Liver (tissue), 9 donors: ENCODE measurements around the gene PODNL1. TPM values are rescaled to one million over a fixed set of nuclear protein-coding genes. Genes with fewer than 3 reads are reported as not detected.

Source experiments
- DNase-seq: peaks from one replicate; pipeline ENCODE4 v3.0.0-alpha.2; 2017; ENCODE audit warnings: low spot score
- H3K27ac ChIP-seq, 2 donors: one replicate each; pipeline ENCODE4 v1.7.0; 2013; ENCODE audit warnings: inconsistent platforms in 2 of 2, low read length in 2 of 2, control low read depth in 1 of 2, low read depth in 1 of 2, mild to moderate bottlenecking in 1 of 2
- H3K27me3 ChIP-seq, 4 donors: one replicate each; pipeline versions ENCODE4 v1.6.1 to v1.7.0; 2013; ENCODE audit warnings: low read length in 3 of 4, inconsistent platforms in 1 of 4, mild to moderate bottlenecking in 1 of 4, moderate library complexity in 1 of 4; ENCODE audit not compliant: control insufficient read depth in 4 of 4, insufficient read depth in 4 of 4
- H3K36me3 ChIP-seq, 4 donors: one replicate each; pipeline versions ENCODE4 v1.6.1 to v1.7.0; 2013; ENCODE audit warnings: low read length in 3 of 4, mild to moderate bottlenecking in 3 of 4, low read depth in 1 of 4, moderate library complexity in 1 of 4; ENCODE audit not compliant: control insufficient read depth in 4 of 4, insufficient read depth in 3 of 4
- H3K4me1 ChIP-seq, 4 donors: one replicate each; pipeline versions ENCODE4 v1.6.1 to v1.7.0; 2013; ENCODE audit warnings: low read length in 3 of 4, mild to moderate bottlenecking in 3 of 4, moderate library complexity in 1 of 4; ENCODE audit not compliant: control insufficient read depth in 4 of 4, insufficient read depth in 4 of 4
- H3K4me3 ChIP-seq, 3 donors: one replicate each; pipeline versions ENCODE4 v1.6.1 to v1.7.0; 2013; ENCODE audit warnings: low read length in 3 of 3, control low read depth in 1 of 3, low read depth in 1 of 3, mild to moderate bottlenecking in 1 of 3
- H3K9ac ChIP-seq, 2 donors: one replicate each; pipeline ENCODE4 v1.7.0; 2013; ENCODE audit warnings: low read length in 2 of 2, mild to moderate bottlenecking in 2 of 2, moderate library complexity in 2 of 2, control low read depth in 1 of 2, low read depth in 1 of 2
- H3K9me3 ChIP-seq, 4 donors: one replicate each; pipeline versions ENCODE4 v1.6.1 to v1.7.0; 2013; ENCODE audit warnings: low read length in 3 of 4; ENCODE audit not compliant: control insufficient read depth in 4 of 4
- EGR1 ChIP-seq, 2 donors: IDR thresholded peaks; 2 replicates each; pipeline ENCODE4 v1.6.1; 2016 to 2018; ENCODE audit warnings: antibody characterized with exemption in 2 of 2, low read depth in 2 of 2
- FOXA1 ChIP-seq: IDR thresholded peaks from 2 replicates; pipeline ENCODE4 v1.6.1; 2016; ENCODE audit warnings: antibody characterized with exemption
- FOXA2 ChIP-seq: IDR thresholded peaks from 2 replicates; pipeline ENCODE4 v1.6.1; 2016; ENCODE audit warnings: antibody characterized with exemption
- GABPA ChIP-seq, 2 donors: IDR thresholded peaks in 1 of 2; conservative IDR thresholded peaks in 1 of 2; 2 replicates each; pipeline ENCODE4 v1.6.1; 2016; ENCODE audit warnings: antibody characterized with exemption in 2 of 2, mild to moderate bottlenecking in 1 of 2, moderate library complexity in 1 of 2
- HNF4A ChIP-seq, 2 donors: conservative IDR thresholded peaks; 2 replicates each; pipeline ENCODE4 v1.6.1; 2016; ENCODE audit warnings: antibody characterized with exemption in 2 of 2, mild to moderate bottlenecking in 2 of 2
- HNF4G ChIP-seq: IDR thresholded peaks from 2 replicates; pipeline ENCODE4 v1.6.1; 2016; ENCODE audit warnings: antibody characterized with exemption
- JUND ChIP-seq, 2 donors: IDR thresholded peaks; 2 replicates each; pipeline ENCODE4 v1.6.1; 2016; ENCODE audit warnings: antibody characterized with exemption in 2 of 2
- MAX ChIP-seq: IDR thresholded peaks from 2 replicates; pipeline ENCODE4 v1.6.1; 2016; ENCODE audit warnings: antibody characterized with exemption
- NR2F2 ChIP-seq: IDR thresholded peaks from 2 replicates; pipeline ENCODE4 v1.6.1; 2016; ENCODE audit warnings: antibody characterized with exemption
- RAD21 ChIP-seq, 2 donors: IDR thresholded peaks; 2 replicates each; pipeline ENCODE4 v1.6.1; 2016; ENCODE audit warnings: antibody characterized with exemption in 2 of 2, mild to moderate bottlenecking in 2 of 2
- REST ChIP-seq: IDR thresholded peaks from 2 replicates; pipeline ENCODE4 v1.6.1; 2016; ENCODE audit warnings: antibody characterized with exemption, mild to moderate bottlenecking
- SP1 ChIP-seq: IDR thresholded peaks from 2 replicates; pipeline ENCODE4 v1.6.1; 2018; ENCODE audit warnings: antibody characterized with exemption, mild to moderate bottlenecking
- TAF1 ChIP-seq: conservative IDR thresholded peaks from 2 replicates; pipeline ENCODE4 v1.6.1; 2016; ENCODE audit warnings: antibody characterized with exemption, mild to moderate bottlenecking
- YY1 ChIP-seq: IDR thresholded peaks from 2 replicates; pipeline ENCODE4 v1.6.1; 2016; ENCODE audit warnings: antibody characterized with exemption, mild to moderate bottlenecking
- WGBS: extraction: QIAGEN DNeasy Blood & Tissue Kit; methylation state at CpG from one replicate; pipeline ENCODE4 v1.1.7; 2013; 5-methylcytosine and 5-hydroxymethylcytosine counted together
- polyA plus RNA-seq, 2 donors: library from polyadenylated mRNA; stranded (reverse) in 1 of 2; unstranded in 1 of 2; fragments of 200-250 nt in 1 of 2; fragments of >200 nt in 1 of 2; fragmentation: Nextera tagmentation in 1 of 2; extraction: Ambion mirVana in 1 of 2; gene quantifications; one replicate each; pipeline versions ENCODE4 v1.2.1 to v1.2.3, GENCODE V29; 2013 to 2015
- total RNA-seq, 2 donors: library from RNA; depleted of rRNA; stranded (reverse); fragments of >200 nt; gene quantifications; one replicate each; pipeline ENCODE4 v1.2.3, GENCODE V29; 2014
- TF ChIP-seq, protein P1 (sequence below): IDR thresholded peaks from 2 replicates; pipeline ENCODE4 v1.6.1; 2016; ENCODE audit warnings: antibody characterized with exemption
- TF ChIP-seq, protein P2 (sequence below): IDR thresholded peaks from 2 replicates; pipeline ENCODE4 v1.6.1; 2016; ENCODE audit warnings: antibody characterized with exemption
- TF ChIP-seq, protein P3 (sequence below): fragments of 150-350 bp; IDR thresholded peaks from 2 replicates; pipeline ENCODE4 v1.5.1; 2017; ENCODE audit warnings: improper control_type of control experiment, low read depth, low read length; ENCODE audit not compliant: missing input control
- donor health status: healthy.
- donor health status: healthy.
- donor health status: healthy.
- donor health status: healthy.
- donor health status: healthy.

The PODNL1 gene, protein sequence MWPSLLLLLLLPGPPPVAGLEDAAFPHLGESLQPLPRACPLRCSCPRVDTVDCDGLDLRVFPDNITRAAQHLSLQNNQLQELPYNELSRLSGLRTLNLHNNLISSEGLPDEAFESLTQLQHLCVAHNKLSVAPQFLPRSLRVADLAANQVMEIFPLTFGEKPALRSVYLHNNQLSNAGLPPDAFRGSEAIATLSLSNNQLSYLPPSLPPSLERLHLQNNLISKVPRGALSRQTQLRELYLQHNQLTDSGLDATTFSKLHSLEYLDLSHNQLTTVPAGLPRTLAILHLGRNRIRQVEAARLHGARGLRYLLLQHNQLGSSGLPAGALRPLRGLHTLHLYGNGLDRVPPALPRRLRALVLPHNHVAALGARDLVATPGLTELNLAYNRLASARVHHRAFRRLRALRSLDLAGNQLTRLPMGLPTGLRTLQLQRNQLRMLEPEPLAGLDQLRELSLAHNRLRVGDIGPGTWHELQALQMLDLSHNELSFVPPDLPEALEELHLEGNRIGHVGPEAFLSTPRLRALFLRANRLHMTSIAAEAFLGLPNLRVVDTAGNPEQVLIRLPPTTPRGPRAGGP
- total RNA-seq (not detected), polyA plus RNA-seq (under 1 TPM in 1 of 2 donors, not detected in 1; 0.30 TPM)

DNA sequence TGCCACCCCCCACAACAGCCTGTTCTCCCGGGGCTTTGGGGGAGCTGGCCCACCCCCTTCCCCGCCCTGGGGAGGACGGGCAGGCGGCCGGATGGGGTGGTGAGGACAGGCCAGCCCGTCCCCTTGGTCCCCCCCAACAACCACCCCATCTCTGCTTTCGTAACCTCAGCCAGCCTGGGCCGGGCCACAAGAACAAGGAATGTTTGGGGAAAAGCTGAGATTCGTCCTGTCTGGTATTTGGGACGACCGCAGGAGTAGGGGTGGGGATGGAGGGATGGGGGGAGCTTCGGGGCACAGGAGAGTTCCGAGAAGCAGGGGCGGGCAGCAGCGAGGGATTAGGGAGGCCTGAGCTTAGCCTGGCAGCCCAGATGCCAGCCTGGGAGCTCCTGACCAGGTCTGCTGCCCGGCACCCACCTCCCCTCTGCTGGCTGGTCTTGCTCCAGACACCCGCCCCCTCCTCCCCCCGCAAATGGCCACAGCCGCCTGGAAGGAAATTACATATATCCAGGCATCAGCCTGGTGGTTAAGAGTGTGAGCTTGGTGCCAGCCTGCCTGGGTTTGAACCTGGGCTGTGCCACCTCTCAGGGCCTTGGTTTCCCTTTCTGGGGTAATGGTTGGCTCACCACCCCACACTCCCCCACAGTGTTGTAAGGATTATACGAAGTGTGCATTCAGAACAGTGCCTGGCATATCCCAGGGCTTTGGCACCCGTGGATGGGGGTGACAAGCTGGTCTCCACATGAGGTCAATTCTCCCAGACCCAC, at the start of gene PODNL1:
TSS of gene PODNL1 (minus strand) at position 117 of the 764 bp plus-strand sequence. CDS start 236 bp downstream, outside the sequence.
- Histone ChIP-seq H3K9ac (no peak within 1 kb of the TSS), H3K36me3 (no peaks in the 10 kb centered on the region), H3K9me3 (no peaks in the 10 kb centered on the region), H3K27me3 (peaks cover 0 to 5% (median 2%) of the 10 kb centered on the region in 4 donors), H3K27ac (no peak within 1 kb of the TSS), H3K4me3 (no peak within 1 kb of the TSS), H3K4me1 (no peaks in the 10 kb centered on the region)
- TF ChIP-seq NR2F2 (no peak), FOXA2 (no peak), EGR1 (IDR thresholded peaks at IDR 0.05; ENCODE audit: low read depth in 2 of 2) (no peak), FOXA1 (no peak), MAX (no peak), REST (no peak), HNF4A (conservative IDR thresholded peaks at IDR 0.05) (no peak), TAF1 (no peak), YY1 (no peak), RAD21 (IDR thresholded peaks at IDR 0.05) (no peak), GABPA (IDR thresholded peaks at IDR 0.05 in 1 of 2, conservative IDR thresholded peaks at IDR 0.05 in 1 of 2) (no peak), HNF4G (no peak), SP1 (no peak), JUND (IDR thresholded peaks at IDR 0.05) (no peak)
- TF ChIP-seq, protein P1, sequence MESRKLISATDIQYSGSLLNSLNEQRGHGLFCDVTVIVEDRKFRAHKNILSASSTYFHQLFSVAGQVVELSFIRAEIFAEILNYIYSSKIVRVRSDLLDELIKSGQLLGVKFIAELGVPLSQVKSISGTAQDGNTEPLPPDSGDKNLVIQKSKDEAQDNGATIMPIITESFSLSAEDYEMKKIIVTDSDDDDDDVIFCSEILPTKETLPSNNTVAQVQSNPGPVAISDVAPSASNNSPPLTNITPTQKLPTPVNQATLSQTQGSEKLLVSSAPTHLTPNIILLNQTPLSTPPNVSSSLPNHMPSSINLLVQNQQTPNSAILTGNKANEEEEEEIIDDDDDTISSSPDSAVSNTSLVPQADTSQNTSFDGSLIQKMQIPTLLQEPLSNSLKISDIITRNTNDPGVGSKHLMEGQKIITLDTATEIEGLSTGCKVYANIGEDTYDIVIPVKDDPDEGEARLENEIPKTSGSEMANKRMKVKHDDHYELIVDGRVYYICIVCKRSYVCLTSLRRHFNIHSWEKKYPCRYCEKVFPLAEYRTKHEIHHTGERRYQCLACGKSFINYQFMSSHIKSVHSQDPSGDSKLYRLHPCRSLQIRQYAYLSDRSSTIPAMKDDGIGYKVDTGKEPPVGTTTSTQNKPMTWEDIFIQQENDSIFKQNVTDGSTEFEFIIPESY = no peak
- TF ChIP-seq, protein P2, sequence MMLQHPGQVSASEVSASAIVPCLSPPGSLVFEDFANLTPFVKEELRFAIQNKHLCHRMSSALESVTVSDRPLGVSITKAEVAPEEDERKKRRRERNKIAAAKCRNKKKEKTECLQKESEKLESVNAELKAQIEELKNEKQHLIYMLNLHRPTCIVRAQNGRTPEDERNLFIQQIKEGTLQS = no peak
- TF ChIP-seq, protein P3, sequence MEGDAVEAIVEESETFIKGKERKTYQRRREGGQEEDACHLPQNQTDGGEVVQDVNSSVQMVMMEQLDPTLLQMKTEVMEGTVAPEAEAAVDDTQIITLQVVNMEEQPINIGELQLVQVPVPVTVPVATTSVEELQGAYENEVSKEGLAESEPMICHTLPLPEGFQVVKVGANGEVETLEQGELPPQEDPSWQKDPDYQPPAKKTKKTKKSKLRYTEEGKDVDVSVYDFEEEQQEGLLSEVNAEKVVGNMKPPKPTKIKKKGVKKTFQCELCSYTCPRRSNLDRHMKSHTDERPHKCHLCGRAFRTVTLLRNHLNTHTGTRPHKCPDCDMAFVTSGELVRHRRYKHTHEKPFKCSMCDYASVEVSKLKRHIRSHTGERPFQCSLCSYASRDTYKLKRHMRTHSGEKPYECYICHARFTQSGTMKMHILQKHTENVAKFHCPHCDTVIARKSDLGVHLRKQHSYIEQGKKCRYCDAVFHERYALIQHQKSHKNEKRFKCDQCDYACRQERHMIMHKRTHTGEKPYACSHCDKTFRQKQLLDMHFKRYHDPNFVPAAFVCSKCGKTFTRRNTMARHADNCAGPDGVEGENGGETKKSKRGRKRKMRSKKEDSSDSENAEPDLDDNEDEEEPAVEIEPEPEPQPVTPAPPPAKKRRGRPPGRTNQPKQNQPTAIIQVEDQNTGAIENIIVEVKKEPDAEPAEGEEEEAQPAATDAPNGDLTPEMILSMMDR = no peak
- DNase-seq = no peak
- 33% methylated on average over 21 of the region's 21 CpGs for WGBS
